ENCODE results near the gene CAMK4. TPM values are rescaled to one million over a fixed set of nuclear protein-coding genes. Genes with fewer than 3 reads are reported as not detected.

CAMK4 gene
- total RNA-seq, 1 experiment from 2014 or later, result 6.3 TPM

DNA sequence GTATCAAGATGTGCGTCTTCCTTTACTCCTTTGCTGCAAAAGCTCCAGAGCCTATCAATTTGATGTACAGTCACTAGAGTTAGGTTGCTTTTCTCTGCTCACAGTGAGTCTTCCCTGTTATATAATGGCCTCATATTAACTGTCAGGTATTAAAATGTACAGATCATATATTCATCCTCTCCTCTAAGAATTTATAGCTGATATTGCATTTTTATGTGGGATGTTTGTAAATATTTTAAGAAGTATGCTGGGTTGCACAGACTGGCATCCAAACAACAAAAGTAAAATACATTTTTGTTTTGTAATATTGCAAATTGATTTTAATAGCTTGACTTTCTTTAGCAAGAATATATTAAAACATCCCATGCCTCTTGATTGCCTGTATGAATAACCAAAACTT lies 148.6 kb downstream of the CAMK4 start:
- Histone ChIP-seq H3K4ac (ENCODE audit: low read depth, low read length) (no peak overlapping the region), H3T11ph (ENCODE audit: low read length) (no peak overlapping the region)
- no CpG with 5 or more reads among the region's 1 CpG for WGBS (ENCODE audit: extremely low coverage, insufficient read length, low lambda C conversion rate)

More for the DNA sequence above, 148.6 kb downstream of the CAMK4 start:
- no peak overlapping the region for H4K8ac ChIP-seq (replicated peaks; ENCODE audit: insufficient read length, low read depth, low read length)
- no peaks in the 10 kb centered on the region for H3K79me2 ChIP-seq (ENCODE audit: insufficient read depth, low read length)
- Mint-ChIP-seq H3K4me1 (no peaks in the 10 kb centered on the region), H3K27me3 (ENCODE audit: low read depth) (no peaks in the 10 kb centered on the region), H3K4me3 (no peak overlapping the region), H3K27ac (no peak overlapping the region), H3K9me3 (no peaks in the 10 kb centered on the region), H3K36me3 (ENCODE audit: insufficient read depth in 1 of 3, low read depth in 3 of 3) (no peaks in the 10 kb centered on the region)
- H3K4me1 ChIP-seq (ENCODE audit: insufficient read depth, low read length), result no peaks in the 10 kb centered on the region
- H4K5ac ChIP-seq (ENCODE audit: insufficient read length, low read depth, low read length), result no peak overlapping the region
- no peak overlapping the region for H3K14ac ChIP-seq (ENCODE audit: insufficient read depth, low read length)
- no peaks in the 10 kb centered on the region for H3K9me3 ChIP-seq (ENCODE audit: control insufficient read depth, low read depth, low read length)
- no peak overlapping the region for H2BK5ac ChIP-seq (ENCODE audit: insufficient read length, low read length)
- no peak for DNase-seq
- TF ChIP-seq, protein P1, sequence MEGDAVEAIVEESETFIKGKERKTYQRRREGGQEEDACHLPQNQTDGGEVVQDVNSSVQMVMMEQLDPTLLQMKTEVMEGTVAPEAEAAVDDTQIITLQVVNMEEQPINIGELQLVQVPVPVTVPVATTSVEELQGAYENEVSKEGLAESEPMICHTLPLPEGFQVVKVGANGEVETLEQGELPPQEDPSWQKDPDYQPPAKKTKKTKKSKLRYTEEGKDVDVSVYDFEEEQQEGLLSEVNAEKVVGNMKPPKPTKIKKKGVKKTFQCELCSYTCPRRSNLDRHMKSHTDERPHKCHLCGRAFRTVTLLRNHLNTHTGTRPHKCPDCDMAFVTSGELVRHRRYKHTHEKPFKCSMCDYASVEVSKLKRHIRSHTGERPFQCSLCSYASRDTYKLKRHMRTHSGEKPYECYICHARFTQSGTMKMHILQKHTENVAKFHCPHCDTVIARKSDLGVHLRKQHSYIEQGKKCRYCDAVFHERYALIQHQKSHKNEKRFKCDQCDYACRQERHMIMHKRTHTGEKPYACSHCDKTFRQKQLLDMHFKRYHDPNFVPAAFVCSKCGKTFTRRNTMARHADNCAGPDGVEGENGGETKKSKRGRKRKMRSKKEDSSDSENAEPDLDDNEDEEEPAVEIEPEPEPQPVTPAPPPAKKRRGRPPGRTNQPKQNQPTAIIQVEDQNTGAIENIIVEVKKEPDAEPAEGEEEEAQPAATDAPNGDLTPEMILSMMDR (conservative IDR thresholded peaks at IDR 0.05), result no peak
- no peaks in the 10 kb centered on the region for H3K79me1 ChIP-seq (ENCODE audit: insufficient read depth, low read depth, low read length, poor library complexity, severe bottlenecking)
- H3K27me3 ChIP-seq (ENCODE audit: insufficient read depth, low read length), result no peaks in the 10 kb centered on the region
- H2AK5ac ChIP-seq (ENCODE audit: insufficient read length, low read length), result no peak overlapping the region
- no peaks in the 10 kb centered on the region for H3K23me2 ChIP-seq (ENCODE audit: insufficient read length, low read depth, low read length, poor library complexity, severe bottlenecking)
- no peak overlapping the region for H2BK20ac ChIP-seq (ENCODE audit: low read depth, low read length, poor library complexity, severe bottlenecking)
- no peak overlapping the region for H3K9ac ChIP-seq (ENCODE audit: extremely low read depth, insufficient read length, low read length)
- H2BK15ac ChIP-seq (ENCODE audit: low read depth, low read length), result no peak overlapping the region
- no peak overlapping the region for H2BK12ac ChIP-seq (ENCODE audit: insufficient read length, low read depth, low read length)
- H2AFZ ChIP-seq (ENCODE audit: low read length), result no peak overlapping the region
- no peak overlapping the region for H3K56ac ChIP-seq (ENCODE audit: insufficient read length, low read depth, low read length)
- no peak overlapping the region for H4K91ac ChIP-seq (ENCODE audit: insufficient read length, low read depth, low read length)
- H3K18ac ChIP-seq (ENCODE audit: insufficient read length, low read depth, low read length), result no peak overlapping the region
- no peak overlapping the region for H3K4me2 ChIP-seq (ENCODE audit: insufficient read depth, insufficient read length, low read length)
- no peak overlapping the region for H3K23ac ChIP-seq (ENCODE audit: insufficient read length, low read depth, low read length)
- H2BK120ac ChIP-seq (ENCODE audit: low read depth, low read length, poor library complexity, severe bottlenecking), result no peak overlapping the region
- H3K27ac ChIP-seq (ENCODE audit: insufficient read length, low read depth, low read length), result no peak overlapping the region
- no peaks in the 10 kb centered on the region for H4K20me1 ChIP-seq (ENCODE audit: control insufficient read depth, insufficient read depth, insufficient read length)
